Measurements from ENCODE around the gene PRKG1.
"Not testable (repeated sequence)": the region's sequence is repeated elsewhere in the genome, so short reads cannot be mapped to it uniquely, and the experiment has no call there.

The PRKG1 gene

DNA sequence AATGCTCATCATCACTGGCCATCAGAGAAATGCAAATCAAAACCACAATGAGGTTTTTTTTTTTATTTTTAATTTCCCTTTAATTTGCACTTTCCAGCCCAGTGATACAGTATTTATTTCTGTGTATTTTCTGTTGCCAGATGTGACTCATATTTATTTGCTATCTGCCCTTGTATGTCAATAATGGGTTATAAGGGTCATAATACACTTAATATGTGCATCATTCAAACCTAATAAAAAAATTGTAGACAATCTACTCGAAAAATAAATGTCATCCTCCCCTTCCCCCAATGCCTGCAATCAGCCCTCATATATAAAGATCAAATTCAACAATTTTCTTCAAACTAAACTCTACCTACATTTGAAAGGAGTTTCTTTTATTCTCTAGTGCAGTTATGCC is 470.6 kb downstream of the PRKG1 start:
- DNase-seq: no peak

GRCh38 chr10:51547941-51548340 is 473.7 kb downstream of the PRKG1 start:
- no peak for DNase-seq

- no peak for DNase-seq
Observed at GRCh38 chr10:51552879-51553278, 478.6 kb downstream of the PRKG1 start.

DNA sequence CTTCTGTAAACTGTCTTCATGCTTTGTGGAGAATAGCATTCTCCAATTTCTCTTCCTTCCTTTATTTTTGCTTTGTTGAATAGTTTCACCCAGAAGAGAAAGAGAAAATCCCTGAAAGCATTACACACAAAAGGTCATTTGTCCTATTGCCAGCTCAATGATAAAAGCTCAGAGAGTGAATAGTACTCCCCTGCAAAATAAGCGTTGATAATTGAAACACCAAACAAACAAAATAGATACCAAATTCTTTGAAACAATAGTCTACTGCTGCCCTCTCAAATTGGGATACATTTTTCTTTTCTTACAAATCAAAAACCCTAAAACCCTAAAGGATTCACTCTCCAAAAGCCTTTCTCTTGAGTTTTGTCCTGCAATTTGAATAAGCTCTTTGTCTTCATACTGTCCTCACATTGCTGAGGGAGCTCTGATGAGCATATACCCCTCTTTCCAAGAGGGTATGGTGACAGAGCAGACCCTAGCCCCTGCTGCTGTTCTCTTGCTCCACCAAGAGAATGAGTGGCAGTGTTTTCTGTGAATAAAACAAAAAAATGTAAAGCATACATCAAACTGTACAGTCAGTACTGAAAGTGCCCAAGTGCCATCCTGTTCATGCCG is 490.7 kb downstream of the PRKG1 start:
- DNase-seq: no peak

GRCh38 chr10:51567271-51567670 is 493.0 kb downstream of the PRKG1 start:
- DNase-seq: no peak

- no peak for DNase-seq
Observed at GRCh38 chr10:51569467-51569866, 495.2 kb downstream of the PRKG1 start.

DNA sequence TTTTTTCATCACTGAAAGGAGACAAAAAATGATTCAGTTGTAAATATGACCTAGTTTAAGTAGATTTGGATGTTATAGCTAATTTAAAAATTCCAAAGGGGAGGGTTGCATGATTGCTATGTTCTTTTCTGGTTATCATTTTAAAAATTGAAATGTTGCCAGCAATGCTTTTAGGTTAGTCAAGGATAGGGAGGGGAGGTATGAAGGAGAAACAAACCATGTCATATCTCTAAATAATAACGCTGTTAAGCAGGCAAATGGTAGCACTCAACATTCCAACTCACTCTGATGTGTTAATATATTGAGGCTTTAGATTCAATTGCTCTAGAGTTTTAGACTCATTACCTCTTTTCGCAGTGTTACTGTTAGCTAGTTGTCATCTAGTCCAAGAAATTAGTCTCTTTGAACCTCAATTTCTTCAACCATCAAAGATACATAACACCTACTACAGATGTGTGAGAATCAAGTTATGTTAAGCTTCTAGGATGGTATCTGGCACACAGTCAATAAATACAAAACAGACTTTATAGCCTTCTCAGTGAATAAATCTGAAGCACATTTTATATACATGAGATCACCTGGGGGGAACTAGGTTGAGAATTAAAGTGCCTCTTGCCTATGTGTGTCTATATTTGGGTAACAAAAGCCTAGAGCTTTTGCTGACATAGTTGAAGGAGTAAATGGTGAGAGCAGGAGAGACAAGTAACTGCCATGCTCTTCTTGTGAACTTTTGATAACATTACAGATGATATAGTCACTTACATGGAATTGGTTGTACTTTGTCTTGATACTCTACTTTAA is 500.2 kb downstream of the PRKG1 start:
- DNase-seq: no peak

DNA sequence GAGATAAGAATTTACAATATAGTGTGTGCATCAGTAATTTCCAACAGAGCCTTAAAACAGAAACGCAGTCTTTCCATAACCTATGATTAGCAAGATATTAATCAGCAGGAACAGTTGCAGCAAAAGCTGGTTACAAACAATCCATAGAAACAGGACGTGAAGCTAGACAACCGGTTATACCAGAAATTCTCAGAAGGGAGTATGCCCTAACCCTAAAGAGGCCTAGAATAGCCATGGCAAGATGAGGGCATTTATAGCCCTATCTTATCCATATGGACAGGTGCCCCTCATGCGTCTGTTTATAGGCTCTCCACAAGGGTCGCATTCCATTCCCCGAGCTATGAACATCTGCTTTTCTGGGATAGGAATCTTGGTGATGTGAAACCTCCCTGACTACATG is 506.9 kb downstream of the PRKG1 start:
- not testable (repeated sequence) for DNase-seq

- no peak for DNase-seq
Observed at GRCh38 chr10:51583976-51584375, 509.7 kb downstream of the PRKG1 start.

GRCh38 chr10:51585742-51586141 is 511.5 kb downstream of the PRKG1 start:
- no peak for DNase-seq

DNA sequence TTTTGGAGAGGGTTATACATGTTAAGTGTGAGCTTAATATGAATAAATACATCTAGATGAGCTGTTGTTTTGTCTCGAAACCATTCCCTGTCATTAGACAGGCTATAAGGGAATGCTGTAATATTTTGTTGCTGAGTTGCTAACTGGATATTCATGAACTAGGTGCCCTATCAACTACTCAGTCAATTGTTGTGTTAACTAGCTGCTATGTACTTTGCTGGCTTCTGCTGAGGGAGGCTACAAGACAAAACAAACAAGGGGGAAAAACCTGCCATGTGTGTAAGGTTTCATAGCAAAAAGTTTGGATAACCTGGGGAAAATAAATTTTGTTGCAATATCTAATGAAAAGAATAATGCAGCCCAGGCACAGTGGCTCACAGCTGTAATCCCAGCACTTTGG is 514.7 kb downstream of the PRKG1 start:
- no peak for DNase-seq

- no peak for DNase-seq
Observed at GRCh38 chr10:51590818-51591217, 516.5 kb downstream of the PRKG1 start.

DNA sequence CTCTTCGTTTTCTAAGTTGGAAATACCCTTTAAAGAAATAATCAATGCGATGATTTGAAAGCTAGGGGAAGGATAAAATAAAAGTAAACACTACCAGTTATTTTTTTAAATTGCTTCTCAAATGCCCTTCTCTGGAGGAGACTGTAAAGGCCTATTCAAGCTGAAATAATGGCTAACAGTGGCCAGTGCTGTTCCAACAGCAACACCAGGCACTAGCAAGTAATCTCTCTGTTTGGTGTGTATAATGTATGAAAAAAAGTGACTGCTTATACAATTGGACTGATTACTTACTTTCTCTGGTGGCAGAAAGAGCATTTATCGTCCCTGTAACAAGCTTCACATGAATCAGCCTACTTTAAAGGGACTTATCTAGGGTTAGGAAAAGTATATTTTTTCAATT is 522.4 kb downstream of the PRKG1 start:
- no peak for DNase-seq

- no peak for DNase-seq
Observed at GRCh38 chr10:51599647-51600046, 525.4 kb downstream of the PRKG1 start.

GRCh38 chr10:51602326-51602725 is 528.0 kb downstream of the PRKG1 start:
- DNase-seq: no peak

GRCh38 chr10:51604579-51604978 is 530.3 kb downstream of the PRKG1 start:
- DNase-seq: no peak

- DNase-seq: no peak
Observed at GRCh38 chr10:51606825-51607462, 532.7 kb downstream of the PRKG1 start.

DNA sequence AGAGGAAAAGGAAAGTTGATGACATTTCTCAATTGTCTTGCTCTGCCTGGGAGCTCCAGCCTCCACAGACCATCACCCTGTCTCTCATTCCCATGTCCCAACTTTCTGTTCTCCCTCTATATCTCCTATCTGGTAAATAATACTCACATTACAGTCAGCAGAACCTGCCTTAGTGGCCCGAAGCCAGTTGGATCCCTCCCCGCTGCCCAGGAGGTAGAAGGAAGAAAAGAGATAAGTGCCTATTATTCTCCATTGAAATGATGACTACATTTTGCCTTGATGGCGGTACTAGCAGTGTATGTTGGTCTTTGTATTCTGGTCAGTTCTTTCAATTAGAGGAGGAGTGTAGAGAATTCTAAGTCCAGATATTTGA is 533.2 kb downstream of the PRKG1 start:
- no peak for DNase-seq

DNA sequence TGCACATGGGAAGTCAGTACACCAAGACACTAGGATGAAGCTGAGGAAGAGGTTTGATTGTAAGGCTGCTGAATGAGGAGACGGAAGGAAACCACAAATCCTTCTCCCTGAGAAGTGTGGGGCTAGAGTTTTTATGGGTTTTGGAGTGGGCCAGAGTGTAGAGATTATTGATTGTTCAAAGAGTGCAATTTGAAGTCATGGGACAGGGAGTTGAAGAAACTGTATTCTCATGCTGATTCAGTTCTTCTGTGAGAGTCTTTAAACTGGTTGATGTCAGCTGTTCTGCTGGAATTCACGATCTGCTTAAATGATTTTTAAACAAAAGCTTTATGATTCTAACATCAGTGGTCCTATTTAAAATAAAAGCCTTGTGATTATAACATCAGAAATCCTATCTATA is 533.9 kb downstream of the PRKG1 start:
- DNase-seq: no peak

- DNase-seq: no peak
Observed at GRCh38 chr10:51615764-51616298, 541.5 kb downstream of the PRKG1 start.

GRCh38 chr10:51617576-51618235 is 543.4 kb downstream of the PRKG1 start:
- DNase-seq: no peak

- DNase-seq: no peak
Observed at GRCh38 chr10:51619365-51619764, 545.1 kb downstream of the PRKG1 start.

DNA sequence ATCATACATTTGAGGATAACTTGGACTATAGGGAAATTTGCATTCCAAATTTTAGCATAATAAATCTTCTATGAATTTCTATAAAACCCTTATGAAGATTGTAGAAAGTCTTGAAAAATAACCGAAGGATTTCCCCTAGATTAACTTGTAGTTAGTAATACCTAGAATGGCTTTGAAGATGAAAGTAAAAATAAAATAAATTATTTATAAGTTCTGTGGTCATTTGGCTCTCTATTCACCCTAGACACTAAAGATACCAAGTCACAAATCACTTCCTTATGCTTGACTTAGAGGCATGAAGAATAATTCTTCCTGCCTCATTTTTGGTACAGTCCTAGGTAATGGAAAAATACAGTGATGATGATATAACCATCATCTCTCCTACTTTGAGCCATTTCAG is 545.8 kb downstream of the PRKG1 start:
- no peak for DNase-seq

DNA sequence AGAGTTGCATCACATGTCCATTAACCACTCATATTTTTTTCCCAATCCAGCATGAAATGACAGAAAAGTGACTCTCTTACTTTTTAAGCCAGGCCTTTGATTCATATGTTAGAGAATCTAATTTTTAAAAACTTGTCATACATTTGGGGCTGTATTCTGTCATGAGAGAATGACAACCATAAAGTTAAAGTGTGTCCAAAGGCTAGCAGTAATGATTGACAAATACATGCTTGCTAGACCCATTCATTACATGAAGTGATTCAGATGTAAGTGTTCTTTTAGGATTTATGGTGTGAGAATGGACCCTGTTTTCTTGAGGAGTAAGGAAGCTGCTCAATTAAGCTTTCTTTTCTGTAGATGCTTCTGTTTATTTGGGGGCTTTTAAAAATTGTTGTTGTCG is 549.7 kb downstream of the PRKG1 start:
- no peak for DNase-seq
